ENCODE measurements around the gene CAPN2.

DNA sequence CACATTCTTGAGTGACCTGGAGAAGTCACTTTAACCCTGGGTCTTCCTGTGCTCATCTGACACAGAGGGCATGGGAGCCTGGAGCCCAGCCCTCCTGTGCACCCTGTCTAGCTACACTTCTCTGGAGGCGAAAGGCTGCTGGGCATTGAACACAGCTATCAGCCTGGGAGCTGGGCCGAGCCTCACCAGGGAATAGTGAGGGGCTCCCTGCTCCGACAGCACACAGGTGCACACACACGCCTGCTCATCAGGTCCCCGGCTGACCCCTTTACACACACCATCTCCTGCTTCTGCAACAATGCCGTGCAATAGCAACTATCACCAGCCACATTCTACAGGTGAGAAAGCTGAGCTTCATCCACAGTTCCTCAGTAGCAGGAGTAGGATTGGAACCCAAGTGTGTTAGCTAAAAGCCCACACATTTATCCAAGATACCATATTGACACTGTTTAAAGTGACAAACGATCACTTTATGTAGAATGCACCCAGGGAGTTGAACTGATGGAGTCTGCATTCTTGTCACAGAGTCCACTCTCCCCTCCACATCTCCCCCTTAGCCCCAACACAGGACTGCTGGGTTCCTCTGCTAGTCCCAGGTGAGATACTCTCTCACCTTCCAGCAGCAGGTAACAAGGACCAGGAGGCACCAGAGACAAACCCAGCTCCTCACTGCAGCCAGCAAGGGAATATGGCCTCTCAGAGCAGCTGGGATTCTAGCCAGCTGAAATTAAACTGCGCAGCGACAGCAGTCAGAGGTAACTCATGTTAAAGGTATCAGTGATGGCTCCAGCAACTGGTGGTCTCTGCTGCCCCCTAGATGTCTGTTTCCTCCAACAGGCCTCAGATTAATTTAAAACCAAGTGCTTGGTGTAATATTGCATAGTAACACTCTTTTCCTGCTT, 28.5 kb upstream of the CAPN2 start:
- TF ChIP-seq CTCF (IDR thresholded peaks at IDR 0.05; ENCODE audit: low read length), result peak; percentile 69
- TF ChIP-seq EZH2phosphoT487 (IDR thresholded peaks at IDR 0.05; ENCODE audit: low read length), result no peak
